ENCODE data around the gene ZSWIM7.

The ZSWIM7 gene

GRCh38 chr17:15970500-15970899 is 29.0 kb downstream of the ZSWIM7 start:
- no peak for TF ChIP-seq TAF1 (IDR thresholded peaks at IDR 0.05; ENCODE audit: low read depth)
- no peak for TF ChIP-seq TCF12 (IDR thresholded peaks at IDR 0.05; ENCODE audit: low read depth)
- TF ChIP-seq NFIC (IDR thresholded peaks at IDR 0.05): no peak
- TF ChIP-seq USF1 (IDR thresholded peaks at IDR 0.05): no peak
- TF ChIP-seq FOXM1 (IDR thresholded peaks at IDR 0.05; ENCODE audit: borderline replicate concordance, low read depth): no peak
- TF ChIP-seq REST (IDR thresholded peaks at IDR 0.05; ENCODE audit: low read depth): no peak
- TF ChIP-seq CREB1 (IDR thresholded peaks at IDR 0.05; ENCODE audit: low read depth): no peak
- TF ChIP-seq MAX (IDR thresholded peaks at IDR 0.05): no peak
- no peak for TF ChIP-seq YY1 (IDR thresholded peaks at IDR 0.05; ENCODE audit: low read depth)

- TF ChIP-seq MAX (IDR thresholded peaks at IDR 0.05) (no peak), TEAD4 (IDR thresholded peaks at IDR 0.05) (no peak), REST (IDR thresholded peaks at IDR 0.05; ENCODE audit: low read depth) (no peak), EGR1 (IDR thresholded peaks at IDR 0.05) (no peak), TCF12 (IDR thresholded peaks at IDR 0.05; ENCODE audit: low read depth) (no peak), ZBTB7A (IDR thresholded peaks at IDR 0.05; ENCODE audit: low read depth) (no peak), NFIC (IDR thresholded peaks at IDR 0.05) (no peak), TAF1 (IDR thresholded peaks at IDR 0.05; ENCODE audit: low read depth) (no peak), CEBPB (IDR thresholded peaks at IDR 0.05) (no peak), YY1 (IDR thresholded peaks at IDR 0.05; ENCODE audit: low read depth) (no peak), RAD21 (IDR thresholded peaks at IDR 0.05; ENCODE audit: low read depth) (no peak), USF1 (IDR thresholded peaks at IDR 0.05) (no peak), EP300 (IDR thresholded peaks at IDR 0.05; ENCODE audit: borderline replicate concordance) (no peak), CREB1 (IDR thresholded peaks at IDR 0.05; ENCODE audit: low read depth) (no peak), FOXM1 (IDR thresholded peaks at IDR 0.05; ENCODE audit: borderline replicate concordance, low read depth) (no peak)
These were observed 30.0 kb downstream of the ZSWIM7 start for GRCh38 chr17:15969463-15969862.

GRCh38 chr17:15967706-15968399 is 31.7 kb downstream of the ZSWIM7 start:
- TF ChIP-seq TEAD4 (IDR thresholded peaks at IDR 0.05) (no peak), REST (IDR thresholded peaks at IDR 0.05; ENCODE audit: low read depth) (no peak), TAF1 (IDR thresholded peaks at IDR 0.05; ENCODE audit: low read depth) (no peak), USF1 (IDR thresholded peaks at IDR 0.05) (no peak), MAX (IDR thresholded peaks at IDR 0.05) (no peak), FOXM1 (IDR thresholded peaks at IDR 0.05; ENCODE audit: borderline replicate concordance, low read depth) (no peak), ZBTB7A (IDR thresholded peaks at IDR 0.05; ENCODE audit: low read depth) (no peak), CEBPB (IDR thresholded peaks at IDR 0.05) (no peak), RAD21 (IDR thresholded peaks at IDR 0.05; ENCODE audit: low read depth) (no peak), YY1 (IDR thresholded peaks at IDR 0.05; ENCODE audit: low read depth) (no peak), EP300 (IDR thresholded peaks at IDR 0.05; ENCODE audit: borderline replicate concordance) (no peak), TCF12 (IDR thresholded peaks at IDR 0.05; ENCODE audit: low read depth) (no peak), NFIC (IDR thresholded peaks at IDR 0.05) (no peak), CREB1 (IDR thresholded peaks at IDR 0.05; ENCODE audit: low read depth) (no peak)

All from Ishikawa (cell line).